Measurements from ENCODE around the gene C9orf43. TPM values are rescaled to one million over a fixed set of nuclear protein-coding genes. Genes with fewer than 3 reads are reported as not detected.
"Not testable (repeated sequence)": the region's sequence is repeated elsewhere in the genome, so short reads cannot be mapped to it uniquely, and the experiment has no call there.

C9orf43 gene
- total RNA-seq, 1 donor from 2014 or later = 1.4 TPM

- not testable (repeated sequence) for DNase-seq (ENCODE audit: low spot score)
Observed at GRCh38 chr9:113381441-113381840, 29.1 kb upstream of the C9orf43 start.

- DNase-seq (ENCODE audit: low spot score) = peak; percentile 54
Observed at GRCh38 chr9:113381909-113382411, 28.6 kb upstream of the C9orf43 start.

- DNase-seq (ENCODE audit: low spot score) = no peak
Observed at GRCh38 chr9:113386571-113387393, 23.8 kb upstream of the C9orf43 start.

GRCh38 chr9:113387560-113388230 lies 22.9 kb upstream of the C9orf43 start:
- DNase-seq (ENCODE audit: low spot score) = no peak

GRCh38 chr9:113388833-113389232 lies 21.7 kb upstream of the C9orf43 start:
- no peak for DNase-seq (ENCODE audit: low spot score)

GRCh38 chr9:113389451-113389850 lies 21.1 kb upstream of the C9orf43 start:
- no peak for DNase-seq (ENCODE audit: low spot score)

GRCh38 chr9:113390192-113390960 lies 20.2 kb upstream of the C9orf43 start:
- no peak for DNase-seq (ENCODE audit: low spot score)

GRCh38 chr9:113391917-113392316 lies 18.6 kb upstream of the C9orf43 start:
- no peak for DNase-seq (ENCODE audit: low spot score)

GRCh38 chr9:113393281-113393680 lies 17.3 kb upstream of the C9orf43 start:
- DNase-seq (ENCODE audit: low spot score) = no peak

- no peak for DNase-seq (ENCODE audit: low spot score)
Observed at GRCh38 chr9:113395000-113395861, 15.3 kb upstream of the C9orf43 start.

- DNase-seq (ENCODE audit: low spot score) = no peak
Observed at GRCh38 chr9:113397203-113397631, 13.3 kb upstream of the C9orf43 start.

GRCh38 chr9:113398796-113399195 lies 11.8 kb upstream of the C9orf43 start:
- no peak for DNase-seq (ENCODE audit: low spot score)

GRCh38 chr9:113399646-113400200 lies 10.8 kb upstream of the C9orf43 start:
- DNase-seq (ENCODE audit: low spot score) = no peak

- DNase-seq (ENCODE audit: low spot score) = peak; percentile 99
Observed at GRCh38 chr9:113401027-113401792, 9.3 kb upstream of the C9orf43 start, which contains the start of gene ALAD. TSS of gene ALAD (minus strand) at chr9:113401284. CDS start at chr9:113393559, 7,725 bp downstream.

- DNase-seq (ENCODE audit: low spot score) = no peak
Observed at GRCh38 chr9:113403646-113404045, 6.9 kb upstream of the C9orf43 start.

- DNase-seq (ENCODE audit: low spot score) = not testable (repeated sequence)
Observed at GRCh38 chr9:113406353-113406752, 4.2 kb upstream of the C9orf43 start.

- DNase-seq (ENCODE audit: low spot score) = peak; percentile 77
Observed at GRCh38 chr9:113406873-113407511, 3.6 kb upstream of the C9orf43 start.

- DNase-seq (ENCODE audit: low spot score) = no peak
Observed at GRCh38 chr9:113409481-113409880, 1.1 kb upstream of the C9orf43 start.

- DNase-seq (ENCODE audit: low spot score) = no peak
Observed at GRCh38 chr9:113409883-113410206, 702 bp upstream of the C9orf43 start.
